SU-DHL-6 (cell line): ENCODE data around the gene TGM1.

Source experiments
- H2AFZ ChIP-seq: fragments of 200-600 bp; sonication (generic); 2 replicates; pipeline ENCODE4 v1.6.1; 2014; ENCODE audit warnings: low read depth, mild to moderate bottlenecking, moderate library complexity, mixed read lengths, antibody characterized with exemption, low read length; ENCODE audit not compliant: severe bottlenecking
- H3F3A ChIP-seq: fragments of 200-600 bp; shearing (Covaris generic); 2 replicates; pipeline ENCODE4 v1.6.0; 2016; ENCODE audit warnings: antibody characterized with exemption, mild to moderate bottlenecking; ENCODE audit not compliant: insufficient read depth
- H3K27ac ChIP-seq: fragments of 200-600 bp; sonication (generic); 2 replicates; pipeline ENCODE4 v1.5.1; 2016; ENCODE audit warnings: low read depth, mild to moderate bottlenecking, low read length, moderate library complexity, mixed read lengths
- H3K27me3 ChIP-seq: fragments of 200-600 bp; sonication (generic), shearing (Covaris generic); 2 replicates; pipeline ENCODE4 v1.6.0; 2014; ENCODE audit warnings: mild to moderate bottlenecking, low read length
- H3K36me3 ChIP-seq: fragments of 200-600 bp; sonication (generic); 2 replicates; pipeline ENCODE4 v1.6.1; 2014; ENCODE audit warnings: mild to moderate bottlenecking, low read length, mixed read lengths
- H3K4me2 ChIP-seq: fragments of 300-600, 200-600 bp; shearing (Covaris generic), sonication (generic); 2 replicates; pipeline ENCODE4 v1.6.0; 2014; ENCODE audit warnings: low read length, low read depth, mild to moderate bottlenecking; ENCODE audit not compliant: poor library complexity, severe bottlenecking
- H3K4me3 ChIP-seq: fragments of 200-600 bp; sonication (generic); 2 replicates; pipeline ENCODE4 v1.5.1; 2014; ENCODE audit warnings: antibody characterized with exemption, low read length, mild to moderate bottlenecking, mixed read lengths; ENCODE audit not compliant: insufficient read depth, poor library complexity, severe bottlenecking
- H3K79me2 ChIP-seq: fragments of 200-600 bp; sonication (generic); 2 replicates; pipeline ENCODE4 v1.6.1; 2014; ENCODE audit warnings: mild to moderate bottlenecking, low read length, moderate library complexity; ENCODE audit not compliant: insufficient read depth
- H3K9ac ChIP-seq: fragments of 200-600 bp; sonication (generic); 2 replicates; pipeline ENCODE4 v1.7.0; 2014; ENCODE audit warnings: mild to moderate bottlenecking, low read length
- H3K9me2 ChIP-seq: fragments of 200-600 bp; sonication (generic); replicated peaks from 2 replicates; pipeline ENCODE4 v1.6.1; 2014; ENCODE audit warnings: low read length; ENCODE audit not compliant: insufficient read depth
- H3K9me3 ChIP-seq: fragments of 200-600 bp; sonication (generic); 2 replicates; pipeline ENCODE4 v1.6.1; 2014; ENCODE audit warnings: low read length, mixed read lengths; ENCODE audit not compliant: insufficient read depth
- H4K20me1 ChIP-seq: fragments of 200-600 bp; sonication (generic); 2 replicates; pipeline ENCODE4 v1.6.1; 2014; ENCODE audit warnings: low read depth, mild to moderate bottlenecking, antibody characterized with exemption, low read length, moderate library complexity, mixed read lengths
- CTCF ChIP-seq: fragments of 200-600 bp; sonication (generic); IDR thresholded peaks from one replicate; pipeline ENCODE4 v1.5.1; 2017; ENCODE audit warnings: antibody characterized with exemption, mild to moderate bottlenecking, low read length, moderate library complexity; ENCODE audit not compliant: insufficient read depth, poor library complexity, severe bottlenecking
- EZH2phosphoT487 ChIP-seq: fragments of 200-600 bp; sonication (generic), shearing (Covaris generic); conservative IDR thresholded peaks from 2 replicates; pipeline ENCODE4 v1.6.1; 2018; ENCODE audit warnings: mild to moderate bottlenecking, antibody characterized with exemption, low read length, moderate library complexity, mixed read lengths

Gene TGM1

DNA sequence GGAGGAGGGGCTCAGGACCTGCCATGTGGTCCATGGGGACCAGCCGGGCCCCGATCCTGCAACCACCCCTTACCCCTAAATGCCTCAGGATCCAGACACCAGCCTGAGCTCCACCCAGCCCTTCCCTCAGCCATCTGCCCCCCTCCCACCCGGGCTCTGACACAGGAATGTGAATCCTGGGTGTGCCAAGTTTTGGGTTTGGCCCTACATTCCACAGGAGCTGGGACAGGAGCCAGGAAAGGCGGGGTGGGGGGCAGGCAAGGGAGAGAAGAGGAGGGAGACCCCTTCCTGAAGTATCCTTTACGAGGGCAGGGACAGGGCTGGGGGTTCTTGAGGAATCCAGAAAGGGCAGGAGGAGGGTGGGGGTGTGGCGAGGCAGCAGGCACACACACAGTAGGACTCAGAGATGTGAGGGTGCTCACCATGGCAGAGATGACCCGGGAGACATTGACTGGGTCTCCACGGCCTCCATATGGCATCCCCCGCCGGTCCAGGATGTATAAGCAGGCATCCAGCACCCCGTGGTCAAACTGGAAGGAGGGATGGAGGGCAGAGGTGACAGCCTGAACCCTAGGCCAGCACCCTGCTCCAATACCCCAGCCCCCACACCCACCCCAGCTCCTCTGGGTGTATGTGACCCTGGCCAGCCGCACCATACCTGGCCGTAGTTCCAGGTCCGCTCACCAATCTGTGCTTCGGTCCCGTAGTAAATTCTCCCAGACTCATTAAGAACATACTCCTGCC lies 3.5 kb downstream of the TGM1 start:
- Histone ChIP-seq H2AFZ (no peak overlapping the region), H3K4me3 (no peak overlapping the region), H3K4me2 (no peak overlapping the region), H3K27me3 (no peaks in the 10 kb centered on the region), H3F3A (no peaks in the 10 kb centered on the region), H3K9me3 (no peaks in the 10 kb centered on the region), H4K20me1 (no peaks in the 10 kb centered on the region), H3K36me3 (no peaks in the 10 kb centered on the region), H3K27ac (no peak overlapping the region), H3K9me2 (no peaks in the 10 kb centered on the region), H3K79me2 (no peaks in the 10 kb centered on the region), H3K9ac (no peak overlapping the region)
- TF ChIP-seq EZH2phosphoT487 (no peak), CTCF (no peak)

- Histone ChIP-seq H3K4me2 (no peak overlapping the region), H3K9me2 (no peaks in the 10 kb centered on the region), H2AFZ (no peak overlapping the region), H3K27me3 (no peaks in the 10 kb centered on the region), H3F3A (no peaks in the 10 kb centered on the region), H3K36me3 (no peaks in the 10 kb centered on the region), H4K20me1 (no peaks in the 10 kb centered on the region), H3K79me2 (no peaks in the 10 kb centered on the region), H3K9ac (no peak overlapping the region), H3K4me3 (no peak overlapping the region), H3K27ac (no peak overlapping the region), H3K9me3 (no peaks in the 10 kb centered on the region)
- TF ChIP-seq EZH2phosphoT487 (no peak), CTCF (no peak)
Observed at GRCh38 chr14:24258548-24259265, 4.3 kb downstream of the TGM1 start.

DNA sequence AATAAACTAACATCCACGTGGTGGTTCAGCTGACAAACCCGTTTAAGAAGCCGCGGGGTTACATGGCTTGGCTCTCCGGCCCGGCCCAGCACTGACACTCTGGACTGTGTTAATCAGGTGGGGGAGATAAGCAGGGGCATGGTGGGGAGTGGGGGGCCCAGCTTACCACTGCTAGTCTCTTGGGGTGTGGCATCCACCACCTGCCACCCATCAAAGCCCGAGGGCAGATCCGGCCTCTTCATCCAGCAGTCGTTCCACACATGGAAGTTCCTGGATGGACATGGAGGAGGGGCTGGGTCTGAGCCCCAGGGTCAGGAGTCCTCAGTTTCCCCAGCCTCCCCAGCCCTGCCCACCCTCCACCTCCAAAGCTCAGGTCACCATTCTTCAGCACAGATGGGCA lies 4.9 kb downstream of the TGM1 start:
- Histone ChIP-seq H3K79me2 (no peaks in the 10 kb centered on the region), H3K9me2 (no peaks in the 10 kb centered on the region), H3K27me3 (no peaks in the 10 kb centered on the region), H3F3A (no peaks in the 10 kb centered on the region), H3K36me3 (no peaks in the 10 kb centered on the region), H3K4me3 (no peak overlapping the region), H3K9ac (no peak overlapping the region), H3K27ac (no peak overlapping the region), H4K20me1 (no peaks in the 10 kb centered on the region), H2AFZ (no peak overlapping the region), H3K9me3 (no peaks in the 10 kb centered on the region), H3K4me2 (no peak overlapping the region)
- no peak for TF ChIP-seq CTCF
- TF ChIP-seq EZH2phosphoT487: no peak
